Fibroblast of lung (primary cell): ENCODE measurements around the gene CYP24A1.

Experiments
- EZH2 ChIP-seq: IDR thresholded peaks from 2 replicates; pipeline ENCODE4 v1.5.1; 2012; ENCODE audit warnings: low read length, control low read depth, mild to moderate bottlenecking; ENCODE audit errors: missing control alignments
- TF ChIP-seq, protein P1 (sequence below), 2 donors: IDR thresholded peaks in 1 of 2; conservative IDR thresholded peaks in 1 of 2; 1 replicate in 1 of 2; 2 replicates in 1 of 2; pipeline ENCODE4 v1.5.1; 2011 to 2012; ENCODE audit warnings: low read length in 2 of 2, control low read depth in 1 of 2, inconsistent platforms in 1 of 2, low read depth in 1 of 2, mild to moderate bottlenecking in 1 of 2

DNA sequence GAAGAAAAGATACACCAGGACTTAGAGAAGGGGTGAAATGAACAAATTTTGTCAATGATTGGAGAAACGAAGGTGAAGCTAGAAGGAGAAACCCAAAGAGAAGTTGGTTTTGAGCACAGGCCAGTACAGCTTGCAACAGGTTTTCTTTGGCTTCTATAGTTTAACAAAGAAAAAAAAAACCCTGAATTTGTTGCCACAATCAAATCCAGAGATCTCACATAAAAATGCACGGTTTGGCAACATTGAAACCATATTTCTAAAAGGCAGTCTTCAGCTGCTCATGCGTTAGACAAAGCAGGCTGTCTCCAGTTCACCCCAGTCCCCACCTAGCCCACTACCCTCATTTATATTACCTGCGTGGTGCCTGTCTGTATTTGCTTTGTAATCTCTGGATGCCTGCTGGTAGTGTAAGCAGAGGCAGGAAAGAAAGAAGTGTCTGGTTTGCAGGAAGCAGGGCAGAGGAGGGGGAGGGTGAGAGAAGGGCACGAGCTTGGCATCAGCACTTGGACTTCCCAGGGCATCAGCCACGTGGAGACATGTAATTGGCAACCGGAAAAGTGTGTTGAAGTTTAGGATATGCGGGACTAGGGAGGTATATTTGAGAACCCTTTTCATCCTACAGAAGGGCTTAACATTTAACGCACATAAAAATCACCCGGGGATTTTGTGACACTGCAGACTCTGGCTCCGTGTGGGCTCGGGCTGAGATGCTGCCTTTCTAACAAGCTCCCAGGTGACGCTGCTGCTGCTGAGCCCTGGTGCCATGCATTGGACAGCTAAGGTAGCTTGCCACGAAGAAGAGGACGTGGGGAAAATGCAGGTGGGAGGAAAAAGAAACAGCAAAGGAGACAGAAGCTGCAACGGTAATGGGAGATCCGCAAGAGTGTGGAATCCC lies 48.5 kb upstream of the CYP24A1 start:
- TF ChIP-seq, protein P1, sequence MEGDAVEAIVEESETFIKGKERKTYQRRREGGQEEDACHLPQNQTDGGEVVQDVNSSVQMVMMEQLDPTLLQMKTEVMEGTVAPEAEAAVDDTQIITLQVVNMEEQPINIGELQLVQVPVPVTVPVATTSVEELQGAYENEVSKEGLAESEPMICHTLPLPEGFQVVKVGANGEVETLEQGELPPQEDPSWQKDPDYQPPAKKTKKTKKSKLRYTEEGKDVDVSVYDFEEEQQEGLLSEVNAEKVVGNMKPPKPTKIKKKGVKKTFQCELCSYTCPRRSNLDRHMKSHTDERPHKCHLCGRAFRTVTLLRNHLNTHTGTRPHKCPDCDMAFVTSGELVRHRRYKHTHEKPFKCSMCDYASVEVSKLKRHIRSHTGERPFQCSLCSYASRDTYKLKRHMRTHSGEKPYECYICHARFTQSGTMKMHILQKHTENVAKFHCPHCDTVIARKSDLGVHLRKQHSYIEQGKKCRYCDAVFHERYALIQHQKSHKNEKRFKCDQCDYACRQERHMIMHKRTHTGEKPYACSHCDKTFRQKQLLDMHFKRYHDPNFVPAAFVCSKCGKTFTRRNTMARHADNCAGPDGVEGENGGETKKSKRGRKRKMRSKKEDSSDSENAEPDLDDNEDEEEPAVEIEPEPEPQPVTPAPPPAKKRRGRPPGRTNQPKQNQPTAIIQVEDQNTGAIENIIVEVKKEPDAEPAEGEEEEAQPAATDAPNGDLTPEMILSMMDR (conservative IDR thresholded peaks at IDR 0.05 in 1 of 2, IDR thresholded peaks at IDR 0.05 in 1 of 2; ENCODE audit: low read depth in 1 of 2, low read length in 2 of 2), result no peak
- no peak for TF ChIP-seq EZH2
